ENCODE measurements around the gene TSPAN2. TPM values are rescaled to one million over a fixed set of nuclear protein-coding genes. Genes with fewer than 3 reads are reported as not detected.

The TSPAN2 gene
- 3.9 TPM for polyA plus RNA-seq (2013, experiment 1 of 2)
- 4.5 TPM for polyA plus RNA-seq (2013, experiment 2 of 2)

DNA sequence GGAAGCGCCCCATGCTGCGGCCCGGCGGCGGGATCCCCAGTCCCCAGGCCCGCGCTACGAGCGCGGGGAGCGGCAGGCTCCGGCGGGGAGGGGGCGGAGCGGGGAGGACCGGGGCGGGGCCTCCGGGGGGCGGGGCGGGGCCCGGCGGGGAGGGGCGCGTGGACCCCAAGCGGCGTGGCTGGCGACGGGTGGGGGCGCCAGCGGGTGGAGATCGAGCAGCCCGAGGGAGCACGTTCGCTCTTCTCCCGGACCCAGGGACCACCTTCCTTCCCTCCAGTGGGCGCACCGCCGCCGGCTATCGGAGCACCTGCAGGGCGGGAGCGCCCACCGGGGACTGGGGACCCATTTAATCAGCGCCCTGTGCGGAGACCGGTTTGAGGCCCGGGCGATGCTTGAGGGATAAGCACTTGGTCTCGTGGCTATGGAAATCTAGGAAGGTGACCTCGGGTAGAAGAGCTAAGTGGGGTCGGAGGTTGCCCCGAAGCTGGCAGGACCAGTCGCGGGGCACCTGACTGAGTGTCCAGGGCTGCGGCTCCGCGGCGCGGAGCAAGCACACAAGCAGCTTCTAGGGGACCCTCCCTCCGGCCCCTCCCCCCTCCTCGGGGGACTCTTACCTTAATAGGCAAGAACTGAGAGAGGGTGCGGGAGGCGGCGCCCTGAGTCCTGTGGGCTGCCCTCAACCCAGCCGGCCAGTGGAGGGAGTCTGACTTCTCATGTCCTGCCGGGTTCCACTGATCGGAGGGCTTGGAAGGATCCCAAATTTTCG lies at the start of gene TSPAN2:
Gene TSPAN2 (minus strand): TSS at position 84 of the 766 bp plus-strand sequence. CDS start 71 bp downstream, at position 13.
- peak within 1 kb of the TSS; percentile 85 for H3K4me2 ChIP-seq (ENCODE audit: low read length)
- no peaks in the 10 kb centered on the region for H3K79me1 ChIP-seq (ENCODE audit: low read length)
- H3K18ac ChIP-seq (ENCODE audit: low read length) = peak within 1 kb of the TSS; percentile 41
- DNase-seq = peak; percentile 94
- H2AK5ac ChIP-seq (ENCODE audit: low read length) = no peak within 1 kb of the TSS
- peak within 1 kb of the TSS; percentile 60 for H4K8ac ChIP-seq (ENCODE audit: low read depth, low read length)
- no peak within 1 kb of the TSS for H2BK120ac ChIP-seq (ENCODE audit: low read depth, low read length)
- no peak within 1 kb of the TSS for H3K27ac ChIP-seq (ENCODE audit: low read depth, low read length)
- peak within 1 kb of the TSS; percentile 9 for H3K23ac ChIP-seq (ENCODE audit: low read length)
- H3K4ac ChIP-seq (ENCODE audit: low read depth, low read length) = no peak within 1 kb of the TSS
- no peaks in the 10 kb centered on the region for H3K4me1 ChIP-seq (ENCODE audit: control insufficient read depth, low read depth, low read length)
- no peak within 1 kb of the TSS for H4K5ac ChIP-seq (ENCODE audit: low read length)
- H3K27me3 ChIP-seq (ENCODE audit: insufficient read depth, low read length, poor library complexity) = no peaks in the 10 kb centered on the region
- no peaks in the 10 kb centered on the region for H3K36me3 ChIP-seq (ENCODE audit: control insufficient read depth, insufficient read depth, low read length)
- H2BK15ac ChIP-seq (replicated peaks; ENCODE audit: low read depth) = no peak within 1 kb of the TSS
- WGBS (ENCODE audit: extremely low coverage, insufficient coverage, low lambda C conversion rate) = no CpG with 5 or more reads among the region's 68 CpGs
- no peaks in the 10 kb centered on the region for H3K79me2 ChIP-seq (ENCODE audit: control insufficient read depth, insufficient read depth, low read length)
- peak within 1 kb of the TSS; percentile 63 for H3K4me3 ChIP-seq (ENCODE audit: low read length)
- peak within 1 kb of the TSS; percentile 83 for H3K56ac ChIP-seq (ENCODE audit: low read length)
- H3K9ac ChIP-seq (ENCODE audit: low read length) = peak within 1 kb of the TSS; percentile 69
- no peak within 1 kb of the TSS for H2BK5ac ChIP-seq (ENCODE audit: low read length)

DNA sequence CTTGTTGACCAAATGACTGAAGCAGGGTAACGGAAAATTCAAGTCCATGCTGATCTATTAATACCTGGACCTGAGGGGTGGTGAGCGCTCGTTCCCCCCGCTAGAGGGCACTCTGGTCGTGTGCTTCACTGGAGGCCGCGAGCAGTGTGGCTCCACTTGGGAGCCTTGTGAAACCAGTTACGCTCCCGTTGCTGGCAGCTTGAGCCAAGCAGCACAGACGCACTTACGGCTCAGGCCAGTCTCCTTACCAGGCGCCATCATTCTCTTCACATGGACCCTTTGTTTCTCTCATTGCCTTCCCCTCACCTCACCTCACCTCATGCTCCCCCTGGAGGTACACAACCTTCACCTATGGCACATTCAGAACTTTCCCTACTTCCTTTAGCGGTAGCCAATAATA lies 49.7 kb upstream of the TSPAN2 start:
- Histone ChIP-seq H3K27me3 (ENCODE audit: insufficient read depth, low read length, poor library complexity) (no peaks in the 10 kb centered on the region), H3K27ac (ENCODE audit: low read depth, low read length) (no peak overlapping the region)
- WGBS (ENCODE audit: extremely low coverage, insufficient coverage, low lambda C conversion rate) = no CpG with 5 or more reads among the region's 13 CpGs

DNA sequence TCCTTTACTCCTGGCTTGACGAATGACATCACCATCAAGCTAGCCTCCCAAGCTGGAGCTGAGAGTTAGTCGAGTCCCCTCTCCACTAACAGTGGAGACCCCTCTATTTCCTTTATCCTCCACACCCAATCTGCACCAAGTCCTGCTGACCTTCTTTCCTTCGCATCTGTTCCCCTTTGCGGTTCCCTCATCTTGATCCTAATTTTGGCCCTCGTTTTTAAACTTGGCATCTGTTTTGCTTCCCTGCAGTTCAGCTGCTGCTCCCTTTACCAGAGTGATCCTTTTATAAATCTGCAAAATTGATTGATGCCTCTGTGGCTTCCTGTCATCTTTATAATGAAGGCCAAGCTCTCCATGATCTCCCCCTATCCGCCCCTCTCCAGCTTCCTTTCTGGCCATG lies 49.0 kb upstream of the TSPAN2 start:
- Histone ChIP-seq H3K36me3 (ENCODE audit: control insufficient read depth, insufficient read depth, low read length) (no peaks in the 10 kb centered on the region), H3K79me1 (ENCODE audit: low read length) (no peaks in the 10 kb centered on the region), H2BK5ac (ENCODE audit: low read length) (no peak overlapping the region), H3K4me3 (ENCODE audit: low read length) (no peak overlapping the region), H4K5ac (ENCODE audit: low read length) (no peak overlapping the region), H3K4ac (ENCODE audit: low read depth, low read length) (no peak overlapping the region), H3K18ac (ENCODE audit: low read length) (no peak overlapping the region), H3K56ac (ENCODE audit: low read length) (no peak overlapping the region), H3K79me2 (ENCODE audit: control insufficient read depth, insufficient read depth, low read length) (no peaks in the 10 kb centered on the region), H3K9ac (ENCODE audit: low read length) (no peak overlapping the region), H3K23ac (ENCODE audit: low read length) (no peak overlapping the region), H4K8ac (ENCODE audit: low read depth, low read length) (no peak overlapping the region), H3K27ac (ENCODE audit: low read depth, low read length) (no peak overlapping the region), H2BK15ac (replicated peaks; ENCODE audit: low read depth) (no peak overlapping the region), H3K4me1 (ENCODE audit: control insufficient read depth, low read depth, low read length) (peaks cover 8% of the 10 kb centered on the region), H2AK5ac (ENCODE audit: low read length) (no peak overlapping the region), H2BK120ac (ENCODE audit: low read depth, low read length) (no peak overlapping the region), H3K27me3 (ENCODE audit: insufficient read depth, low read length, poor library complexity) (no peaks in the 10 kb centered on the region), H3K4me2 (ENCODE audit: low read length) (no peak overlapping the region)
- WGBS (ENCODE audit: extremely low coverage, insufficient coverage, low lambda C conversion rate) = no CpG with 5 or more reads among the region's 6 CpGs
- no peak for DNase-seq

More for the DNA sequence above, 49.7 kb upstream of the TSPAN2 start:
- Histone ChIP-seq H3K4me1 (ENCODE audit: control insufficient read depth, low read depth, low read length) (peaks cover 8% of the 10 kb centered on the region), H2BK5ac (ENCODE audit: low read length) (no peak overlapping the region), H4K8ac (ENCODE audit: low read depth, low read length) (no peak overlapping the region), H3K18ac (ENCODE audit: low read length) (no peak overlapping the region), H3K4me3 (ENCODE audit: low read length) (no peak overlapping the region), H3K36me3 (ENCODE audit: control insufficient read depth, insufficient read depth, low read length) (no peaks in the 10 kb centered on the region), H3K9ac (ENCODE audit: low read length) (no peak overlapping the region), H3K4me2 (ENCODE audit: low read length) (no peak overlapping the region), H2AK5ac (ENCODE audit: low read length) (no peak overlapping the region), H3K79me2 (ENCODE audit: control insufficient read depth, insufficient read depth, low read length) (no peaks in the 10 kb centered on the region), H3K23ac (ENCODE audit: low read length) (no peak overlapping the region), H3K79me1 (ENCODE audit: low read length) (no peaks in the 10 kb centered on the region), H3K56ac (ENCODE audit: low read length) (peak overlapping the region; percentile 60), H3K4ac (ENCODE audit: low read depth, low read length) (no peak overlapping the region), H2BK15ac (replicated peaks; ENCODE audit: low read depth) (no peak overlapping the region), H2BK120ac (ENCODE audit: low read depth, low read length) (no peak overlapping the region), H4K5ac (ENCODE audit: low read length) (no peak overlapping the region)
- DNase-seq = peak; percentile 95

DNA sequence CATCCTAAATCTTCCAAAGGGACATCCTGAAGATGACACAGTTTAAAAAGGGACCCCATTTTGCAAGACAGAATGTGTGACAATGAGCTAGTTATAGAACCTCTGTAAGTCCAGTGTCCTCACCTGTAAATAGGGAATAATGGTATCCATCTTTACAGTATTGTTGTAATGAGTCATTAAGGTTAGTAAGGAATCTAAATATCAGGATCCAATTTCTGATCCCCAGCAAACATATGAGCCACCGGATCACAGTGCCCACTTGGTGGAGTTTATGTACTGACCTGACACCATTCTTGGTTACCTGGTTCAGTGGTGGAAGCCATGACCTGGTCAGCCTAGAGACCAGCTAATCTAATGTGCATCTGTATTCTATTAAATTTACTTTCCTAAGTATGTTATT lies 47.9 kb upstream of the TSPAN2 start:
- Histone ChIP-seq H3K56ac (ENCODE audit: low read length) (no peak overlapping the region), H3K27me3 (ENCODE audit: insufficient read depth, low read length, poor library complexity) (no peaks in the 10 kb centered on the region), H3K18ac (ENCODE audit: low read length) (no peak overlapping the region), H3K79me2 (ENCODE audit: control insufficient read depth, insufficient read depth, low read length) (no peaks in the 10 kb centered on the region), H3K23ac (ENCODE audit: low read length) (no peak overlapping the region), H3K4me2 (ENCODE audit: low read length) (no peak overlapping the region), H4K5ac (ENCODE audit: low read length) (no peak overlapping the region), H3K4me1 (ENCODE audit: control insufficient read depth, low read depth, low read length) (peaks cover 8% of the 10 kb centered on the region), H3K36me3 (ENCODE audit: control insufficient read depth, insufficient read depth, low read length) (no peaks in the 10 kb centered on the region), H3K4me3 (ENCODE audit: low read length) (no peak overlapping the region), H4K8ac (ENCODE audit: low read depth, low read length) (no peak overlapping the region), H3K9ac (ENCODE audit: low read length) (no peak overlapping the region), H2AK5ac (ENCODE audit: low read length) (no peak overlapping the region), H2BK15ac (replicated peaks; ENCODE audit: low read depth) (no peak overlapping the region), H2BK5ac (ENCODE audit: low read length) (no peak overlapping the region), H3K79me1 (ENCODE audit: low read length) (no peaks in the 10 kb centered on the region), H2BK120ac (ENCODE audit: low read depth, low read length) (no peak overlapping the region), H3K4ac (ENCODE audit: low read depth, low read length) (no peak overlapping the region), H3K27ac (ENCODE audit: low read depth, low read length) (no peak overlapping the region)
- no peak for DNase-seq
- no CpG with 5 or more reads among the region's 1 CpG for WGBS (ENCODE audit: extremely low coverage, insufficient coverage, low lambda C conversion rate)

- Histone ChIP-seq H3K4me1 (ENCODE audit: control insufficient read depth, low read depth, low read length) (peaks cover 8% of the 10 kb centered on the region), H3K4me3 (ENCODE audit: low read length) (no peak overlapping the region), H3K79me1 (ENCODE audit: low read length) (no peaks in the 10 kb centered on the region), H3K27ac (ENCODE audit: low read depth, low read length) (no peak overlapping the region), H2BK5ac (ENCODE audit: low read length) (no peak overlapping the region), H3K27me3 (ENCODE audit: insufficient read depth, low read length, poor library complexity) (no peaks in the 10 kb centered on the region), H3K9ac (ENCODE audit: low read length) (no peak overlapping the region), H2AK5ac (ENCODE audit: low read length) (no peak overlapping the region), H3K79me2 (ENCODE audit: control insufficient read depth, insufficient read depth, low read length) (no peaks in the 10 kb centered on the region), H2BK15ac (replicated peaks; ENCODE audit: low read depth) (no peak overlapping the region), H3K4me2 (ENCODE audit: low read length) (no peak overlapping the region), H3K36me3 (ENCODE audit: control insufficient read depth, insufficient read depth, low read length) (no peaks in the 10 kb centered on the region), H4K8ac (ENCODE audit: low read depth, low read length) (no peak overlapping the region), H3K23ac (ENCODE audit: low read length) (no peak overlapping the region), H3K4ac (ENCODE audit: low read depth, low read length) (no peak overlapping the region), H4K5ac (ENCODE audit: low read length) (no peak overlapping the region), H3K56ac (ENCODE audit: low read length) (no peak overlapping the region), H3K18ac (ENCODE audit: low read length) (no peak overlapping the region), H2BK120ac (ENCODE audit: low read depth, low read length) (no peak overlapping the region)
- no peak for DNase-seq
Observed at GRCh38 chr1:115136706-115137105, 47.4 kb upstream of the TSPAN2 start.

DNA sequence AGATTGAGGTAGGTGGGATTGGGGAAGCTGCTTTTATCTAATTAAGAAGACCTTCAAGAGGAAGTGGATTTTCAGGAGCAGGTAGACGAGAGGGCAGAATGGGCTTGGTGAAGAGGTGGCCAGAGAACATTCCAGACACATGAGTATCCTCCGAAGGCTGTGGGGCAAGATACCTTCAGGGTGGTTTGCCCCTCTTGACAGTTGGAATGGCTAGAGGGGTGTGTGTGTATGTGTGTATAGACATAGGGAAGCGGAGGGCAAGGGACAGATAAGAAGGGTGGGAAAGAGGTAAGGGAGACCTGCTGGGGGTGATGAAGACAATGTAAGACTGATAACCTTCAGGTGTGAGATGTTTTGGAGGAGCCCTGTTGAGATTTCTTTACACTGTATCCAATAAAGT lies 46.8 kb upstream of the TSPAN2 start:
- DNase-seq = peak; percentile 71
- H3K56ac ChIP-seq (ENCODE audit: low read length) = no peak overlapping the region
- H3K79me1 ChIP-seq (ENCODE audit: low read length) = no peaks in the 10 kb centered on the region
- no peaks in the 10 kb centered on the region for H3K79me2 ChIP-seq (ENCODE audit: control insufficient read depth, insufficient read depth, low read length)
- no peak overlapping the region for H2BK15ac ChIP-seq (replicated peaks; ENCODE audit: low read depth)
- H4K8ac ChIP-seq (ENCODE audit: low read depth, low read length) = no peak overlapping the region
- H3K9ac ChIP-seq (ENCODE audit: low read length) = no peak overlapping the region
- no peak overlapping the region for H2BK120ac ChIP-seq (ENCODE audit: low read depth, low read length)
- no peak overlapping the region for H3K23ac ChIP-seq (ENCODE audit: low read length)
- no peaks in the 10 kb centered on the region for H3K27me3 ChIP-seq (ENCODE audit: insufficient read depth, low read length, poor library complexity)
- no peak overlapping the region for H2BK5ac ChIP-seq (ENCODE audit: low read length)
- peaks cover 8% of the 10 kb centered on the region for H3K4me1 ChIP-seq (ENCODE audit: control insufficient read depth, low read depth, low read length)
- no CpG with 5 or more reads among the region's 3 CpGs for WGBS (ENCODE audit: extremely low coverage, insufficient coverage, low lambda C conversion rate)
- H3K4me2 ChIP-seq (ENCODE audit: low read length) = no peak overlapping the region
- H3K18ac ChIP-seq (ENCODE audit: low read length) = no peak overlapping the region
- H3K36me3 ChIP-seq (ENCODE audit: control insufficient read depth, insufficient read depth, low read length) = no peaks in the 10 kb centered on the region
- no peak overlapping the region for H4K5ac ChIP-seq (ENCODE audit: low read length)
- no peak overlapping the region for H3K4me3 ChIP-seq (ENCODE audit: low read length)
- H2AK5ac ChIP-seq (ENCODE audit: low read length) = no peak overlapping the region
- H3K27ac ChIP-seq (ENCODE audit: low read depth, low read length) = no peak overlapping the region
- H3K4ac ChIP-seq (ENCODE audit: low read depth, low read length) = no peak overlapping the region

All from mesendoderm (in vitro differentiated cells).